ENCODE results near the gene RBMXL2. TPM values are rescaled to one million over a fixed set of nuclear protein-coding genes. Genes with fewer than 3 reads are reported as not detected.
A peak's percentile ranks its signal among the peaks of the same experiment; 100 is the strongest.

Gene RBMXL2
- not detected for total RNA-seq

DNA sequence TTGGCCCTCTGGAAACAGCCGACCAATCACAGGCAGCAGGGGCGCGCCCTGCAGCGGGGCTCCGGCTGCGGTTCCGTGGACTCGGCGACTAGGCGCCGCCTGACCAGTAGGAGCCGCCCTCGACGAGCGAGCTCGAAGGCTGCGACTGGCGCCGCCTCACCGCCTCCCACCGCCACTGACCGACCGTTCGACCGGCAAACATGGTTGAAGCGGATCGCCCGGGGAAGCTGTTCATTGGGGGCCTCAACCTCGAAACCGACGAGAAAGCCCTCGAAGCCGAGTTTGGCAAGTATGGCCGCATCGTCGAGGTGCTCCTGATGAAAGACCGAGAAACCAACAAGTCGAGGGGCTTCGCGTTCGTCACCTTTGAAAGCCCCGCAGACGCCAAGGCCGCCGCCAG lies at the start of gene RBMXL2:
TSS of gene RBMXL2 (plus strand) at position 78 of the 400 bp plus-strand sequence. CDS start at position 201, 123 bp downstream.
- FAIRE-seq = no peak
- no peak for DNase-seq (ENCODE audit: low spot score in 2 of 2)

DNA sequence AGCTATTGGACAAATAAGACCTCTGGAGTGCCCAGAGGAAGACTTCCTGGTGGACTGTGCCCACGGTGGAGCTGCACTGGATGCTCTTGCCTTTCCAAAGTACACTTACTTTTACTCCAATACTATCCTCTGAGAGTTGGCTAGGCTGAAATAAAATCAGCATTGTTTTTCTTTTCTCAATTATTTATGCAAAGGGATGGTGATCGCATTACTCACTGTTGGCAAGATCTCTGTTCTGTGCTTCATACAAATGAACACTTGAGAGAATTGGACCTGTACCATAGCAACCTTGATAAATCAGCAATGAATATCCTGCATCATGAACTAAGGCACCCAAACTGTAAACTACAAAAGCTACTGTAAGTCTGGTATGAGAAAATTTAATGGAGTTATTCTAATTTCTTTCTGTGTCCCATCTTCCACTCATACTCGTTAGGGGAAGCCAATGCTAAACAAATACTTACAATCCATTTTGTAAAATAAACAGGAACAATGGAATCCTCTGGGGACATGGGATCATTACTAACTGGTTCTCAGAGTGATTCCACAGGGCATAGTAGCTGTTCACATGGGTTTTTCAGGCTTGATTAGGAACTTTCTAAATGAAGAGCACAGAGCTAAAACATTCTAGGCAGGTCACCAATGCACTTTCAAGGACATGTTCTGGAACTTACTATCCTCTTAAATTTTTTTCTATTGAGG lies 42.2 kb upstream of the RBMXL2 start:
- DNase-seq (ENCODE audit: low spot score in 2 of 2) = no peak
- no peak for FAIRE-seq

DNA sequence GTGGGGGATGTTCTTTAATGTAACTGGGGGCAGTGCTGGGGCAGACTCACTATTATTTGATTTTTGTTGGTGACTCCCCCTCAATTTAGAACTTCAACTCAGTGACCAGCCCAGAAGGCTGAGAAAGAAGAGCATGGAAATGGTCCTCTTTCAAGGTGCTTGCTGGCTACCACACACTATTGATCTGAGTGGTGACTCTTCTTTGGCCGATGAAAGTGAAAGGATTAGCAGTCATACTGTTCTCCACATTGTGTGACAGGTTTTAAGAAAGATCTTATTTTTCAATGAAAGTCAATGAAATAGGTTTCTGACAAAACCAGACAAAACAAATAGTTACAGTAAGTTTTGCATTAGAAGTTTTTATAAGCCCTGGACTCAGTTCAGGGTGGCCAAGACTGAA lies 38.6 kb upstream of the RBMXL2 start:
- DNase-seq (ENCODE audit: low spot score in 2 of 2) (no peak), FAIRE-seq (no peak)

DNA sequence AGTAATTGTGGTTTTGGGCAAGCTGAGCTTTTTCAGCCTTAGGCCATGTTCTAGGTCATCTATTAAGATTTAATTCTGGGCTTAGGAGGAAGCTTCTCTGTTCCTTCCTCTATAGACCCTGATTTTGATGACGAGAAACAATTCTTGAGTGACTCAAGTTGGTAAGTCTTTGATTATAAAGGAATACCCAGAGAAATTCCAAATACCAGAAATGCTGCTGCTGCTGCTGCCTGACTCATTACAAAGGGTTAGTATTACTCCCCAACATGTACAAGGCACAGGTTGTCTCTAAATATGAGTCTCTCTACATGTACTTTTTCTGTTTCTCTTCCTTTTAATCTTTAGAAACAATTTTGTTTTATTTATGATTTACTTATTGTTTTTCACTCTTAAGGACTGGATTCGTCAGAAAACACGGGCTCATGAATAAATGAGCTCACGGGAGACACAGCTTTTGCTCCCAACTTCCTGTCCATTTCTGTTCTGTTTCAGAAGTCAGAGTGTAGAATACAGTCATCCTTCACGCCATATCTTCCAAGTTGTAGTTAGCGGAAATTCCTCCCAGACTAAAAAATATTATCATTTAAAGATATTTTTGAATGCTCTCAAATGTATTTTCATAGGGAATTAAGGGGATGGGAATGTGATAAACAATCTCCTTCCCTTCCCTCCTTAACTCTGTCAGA lies 31.8 kb upstream of the RBMXL2 start:
- FAIRE-seq = no peak

DNA sequence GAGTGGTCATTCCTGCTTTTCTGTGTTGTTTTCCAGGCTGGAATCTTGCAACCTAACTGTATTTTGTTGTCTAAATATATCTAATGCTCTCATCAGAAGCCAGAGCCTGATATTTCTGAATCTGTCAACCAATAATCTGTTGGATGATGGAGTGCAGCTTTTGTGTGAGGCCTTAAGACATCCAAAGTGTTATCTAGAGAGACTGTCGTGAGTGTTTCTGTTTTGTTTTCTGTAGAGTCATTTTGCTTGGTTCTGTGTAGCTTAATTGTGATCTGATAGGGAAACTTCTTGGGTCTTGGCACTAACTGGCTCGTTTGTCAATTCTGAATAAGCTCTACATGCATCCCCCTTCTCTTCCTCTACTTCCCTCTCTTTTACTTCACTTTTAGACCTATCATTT lies 31.2 kb upstream of the RBMXL2 start:
- FAIRE-seq (no peak), DNase-seq (ENCODE audit: low spot score in 2 of 2) (no peak)

More for the DNA sequence above, 31.8 kb upstream of the RBMXL2 start:
- DNase-seq (ENCODE audit: low spot score in 2 of 2) = no peak

DNA sequence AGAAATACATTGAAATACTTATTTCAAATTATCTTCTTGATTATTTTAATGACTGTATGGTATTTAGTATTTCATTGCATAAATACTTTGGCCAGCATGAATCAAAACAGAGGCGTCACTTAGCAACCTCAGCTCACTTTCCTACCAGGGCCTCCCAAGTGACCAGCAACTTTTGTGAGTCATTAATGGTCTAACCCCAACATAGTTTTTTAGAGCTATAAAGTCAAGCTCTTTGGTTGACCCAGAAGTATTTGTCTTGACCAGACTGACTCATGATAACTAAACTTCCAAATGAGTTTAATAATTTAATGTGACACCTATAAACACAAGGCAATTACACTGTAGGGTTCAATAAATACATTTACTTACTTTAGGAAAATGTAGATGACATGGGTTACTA lies 27.9 kb upstream of the RBMXL2 start:
- DNase-seq (ENCODE audit: low spot score in 2 of 2) (no peak), FAIRE-seq (no peak)

DNA sequence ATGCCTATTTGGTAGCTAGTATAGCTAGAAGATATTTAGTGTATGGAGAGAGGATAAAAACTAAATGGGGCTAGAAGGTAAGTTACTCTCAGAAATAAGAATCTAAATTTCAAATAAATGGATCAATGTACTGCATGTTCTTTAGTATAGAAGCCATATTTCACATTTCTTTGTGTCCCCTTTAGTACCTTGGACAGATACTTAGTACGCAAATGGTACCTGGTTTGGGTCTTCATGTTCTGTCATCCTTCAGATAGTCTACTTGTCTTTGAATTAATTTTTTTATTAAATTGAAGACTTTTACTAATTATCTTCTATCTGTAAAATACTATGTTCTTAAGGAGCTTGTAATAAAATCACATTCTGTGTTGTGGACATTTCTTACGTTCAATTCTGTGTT lies 26.3 kb upstream of the RBMXL2 start:
- DNase-seq (ENCODE audit: low spot score in 2 of 2) = no peak
- FAIRE-seq = no peak

DNA sequence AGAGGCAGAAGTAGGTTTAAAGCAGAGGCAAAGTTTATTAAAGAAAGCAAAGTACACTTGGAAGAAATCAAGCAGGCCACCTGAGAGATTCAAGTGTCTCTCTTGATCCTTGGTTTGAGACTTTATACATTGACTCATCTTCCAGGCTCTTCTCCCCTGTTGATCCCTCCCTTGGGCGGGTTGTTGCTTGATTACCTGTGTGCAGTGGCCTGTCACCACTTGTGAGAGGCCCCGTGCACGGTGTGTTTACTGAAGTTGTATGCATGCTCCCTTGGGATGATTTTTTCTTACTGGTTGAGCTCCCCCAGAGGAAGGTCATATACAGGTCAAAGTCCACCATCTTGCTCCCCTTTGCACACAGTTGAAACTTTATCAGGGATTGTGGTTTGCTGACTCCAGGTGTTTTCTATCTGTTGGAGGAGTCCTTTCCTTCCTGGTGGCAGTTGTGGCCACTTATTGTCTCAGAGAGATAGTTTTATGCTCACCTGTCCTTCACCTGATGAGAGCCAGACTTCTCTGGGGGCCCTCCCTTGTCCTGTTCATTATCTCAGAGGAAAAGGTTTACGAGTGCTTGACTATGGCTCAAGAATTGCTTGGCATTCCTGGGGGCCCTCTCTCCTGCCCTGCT lies 16.3 kb upstream of the RBMXL2 start:
- FAIRE-seq = no peak
- no peak for DNase-seq (ENCODE audit: low spot score in 2 of 2)

DNA sequence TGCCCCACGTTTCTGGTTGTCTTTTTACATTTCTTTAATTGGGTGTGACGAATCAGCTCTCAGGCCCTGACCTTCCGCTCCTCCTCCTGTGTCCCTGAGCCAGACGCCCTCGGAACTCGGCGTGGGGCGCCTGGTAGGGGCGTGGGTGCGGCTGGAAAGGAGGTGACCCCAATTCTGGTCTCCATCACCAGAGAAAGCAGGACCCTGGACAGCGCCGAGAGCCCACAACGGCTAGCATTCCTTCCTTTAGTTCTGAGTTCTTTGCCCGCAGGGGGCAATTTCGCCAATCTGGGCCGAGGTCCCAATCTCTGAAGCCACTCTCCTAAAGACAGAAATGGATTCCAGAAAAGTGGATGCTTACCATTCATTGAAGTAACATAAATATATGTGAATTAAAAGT lies 11.7 kb upstream of the RBMXL2 start:
- FAIRE-seq (no peak), DNase-seq (ENCODE audit: low spot score in 2 of 2) (no peak)

DNA sequence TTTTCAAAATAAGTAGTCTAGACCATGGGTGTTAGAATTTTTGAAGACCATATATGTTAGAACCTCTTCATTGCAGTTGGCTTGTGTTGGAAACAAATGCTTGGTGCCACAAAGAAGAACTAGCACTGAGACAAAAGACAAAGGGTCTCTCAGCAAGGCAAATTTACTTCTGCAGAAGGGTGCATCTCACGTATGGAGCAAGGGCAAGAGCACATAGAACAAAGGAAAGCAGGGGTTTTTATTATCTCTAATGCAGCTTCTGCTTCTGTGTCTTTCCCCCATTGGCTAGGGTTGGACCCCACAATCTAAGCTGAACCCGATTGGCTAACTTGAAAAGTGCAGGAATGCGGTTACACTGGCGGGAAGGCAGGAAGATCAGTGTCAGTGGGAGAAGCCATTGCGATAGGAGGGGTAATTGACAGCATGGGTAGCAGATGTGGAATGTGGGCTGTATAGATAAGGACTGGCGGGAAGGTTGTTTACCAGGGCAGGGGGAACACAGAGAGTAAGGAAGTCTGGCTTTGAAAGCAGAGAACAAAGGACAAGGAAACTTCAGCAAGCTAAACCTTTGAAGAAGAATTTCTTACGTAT lies 9.2 kb upstream of the RBMXL2 start:
- FAIRE-seq (no peak), DNase-seq (ENCODE audit: low spot score in 2 of 2) (no peak)

DNA sequence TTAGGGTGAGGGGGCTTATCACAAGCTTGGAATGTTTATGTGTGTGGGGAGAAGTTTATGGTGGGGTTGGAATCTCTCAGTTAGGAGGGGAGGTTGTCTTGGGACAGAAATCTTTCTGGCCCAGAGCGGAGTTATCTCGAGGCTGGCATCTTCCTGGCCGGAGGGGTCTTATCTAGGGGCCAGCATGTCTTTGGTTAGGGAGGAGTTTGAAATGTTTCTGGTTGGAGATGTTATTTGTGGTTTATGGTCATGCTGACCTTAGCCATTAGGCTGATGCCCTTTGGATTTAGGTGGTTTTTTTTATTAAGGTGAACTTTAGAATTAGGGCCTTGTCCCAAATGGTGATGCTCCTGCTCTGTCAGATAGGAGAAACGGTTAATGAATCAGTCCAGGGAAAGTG lies 7.9 kb upstream of the RBMXL2 start:
- DNase-seq (ENCODE audit: low spot score in 2 of 2) (no peak), FAIRE-seq (no peak)

DNA sequence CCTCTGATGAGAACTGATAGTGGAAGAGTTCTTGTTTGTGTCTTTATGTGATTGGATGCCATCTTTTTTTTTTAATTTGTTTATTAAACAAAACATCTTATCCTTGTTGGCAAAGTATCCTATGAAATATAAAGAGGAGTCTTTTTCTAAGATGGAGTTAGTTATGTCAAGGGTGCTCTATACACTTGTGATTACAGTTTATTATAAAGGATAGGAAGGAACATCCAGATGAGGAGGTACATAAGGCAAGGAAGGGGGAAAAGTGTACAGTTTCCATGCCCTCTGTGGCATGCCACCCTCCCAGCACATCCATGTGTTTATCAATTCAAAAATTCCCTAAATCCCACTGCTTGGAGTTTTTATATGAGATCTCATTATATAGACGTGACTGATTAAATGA lies 7.4 kb upstream of the RBMXL2 start:
- FAIRE-seq (no peak), DNase-seq (ENCODE audit: low spot score in 2 of 2) (no peak)

DNA sequence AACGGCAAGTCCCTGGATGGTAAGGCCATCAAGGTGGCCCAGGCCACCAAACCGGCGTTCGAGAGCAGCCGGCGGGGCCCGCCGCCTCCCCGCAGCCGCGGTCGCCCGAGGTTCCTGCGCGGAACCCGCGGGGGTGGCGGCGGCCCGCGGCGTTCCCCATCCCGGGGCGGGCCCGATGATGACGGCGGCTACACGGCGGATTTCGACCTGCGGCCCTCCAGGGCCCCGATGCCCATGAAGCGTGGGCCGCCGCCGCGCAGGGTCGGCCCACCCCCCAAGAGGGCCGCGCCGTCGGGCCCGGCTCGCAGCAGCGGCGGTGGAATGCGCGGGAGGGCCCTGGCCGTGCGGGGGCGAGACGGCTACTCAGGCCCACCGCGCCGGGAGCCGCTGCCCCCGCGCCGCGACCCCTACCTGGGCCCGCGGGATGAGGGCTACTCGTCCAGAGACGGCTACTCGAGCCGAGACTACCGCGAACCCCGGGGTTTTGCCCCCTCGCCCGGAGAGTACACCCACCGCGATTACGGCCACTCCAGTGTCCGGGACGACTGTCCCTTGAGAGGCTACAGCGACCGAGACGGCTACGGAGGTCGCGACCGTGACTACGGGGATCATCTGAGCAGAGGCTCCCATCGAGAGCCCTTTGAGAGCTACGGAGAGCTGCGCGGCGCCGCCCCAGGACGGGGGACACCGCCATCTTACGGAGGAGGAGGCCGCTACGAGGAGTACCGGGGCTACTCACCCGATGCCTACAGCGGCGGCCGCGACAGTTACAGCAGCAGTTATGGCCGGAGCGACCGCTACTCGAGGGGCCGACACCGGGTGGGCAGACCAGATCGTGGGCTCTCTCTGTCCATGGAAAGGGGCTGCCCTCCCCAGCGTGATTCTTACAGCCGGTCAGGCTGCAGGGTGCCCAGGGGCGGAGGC lies 792 bp downstream of the RBMXL2 start:
- FAIRE-seq = no peak
- DNase-seq (ENCODE audit: low spot score in 2 of 2) = no peak

DNA sequence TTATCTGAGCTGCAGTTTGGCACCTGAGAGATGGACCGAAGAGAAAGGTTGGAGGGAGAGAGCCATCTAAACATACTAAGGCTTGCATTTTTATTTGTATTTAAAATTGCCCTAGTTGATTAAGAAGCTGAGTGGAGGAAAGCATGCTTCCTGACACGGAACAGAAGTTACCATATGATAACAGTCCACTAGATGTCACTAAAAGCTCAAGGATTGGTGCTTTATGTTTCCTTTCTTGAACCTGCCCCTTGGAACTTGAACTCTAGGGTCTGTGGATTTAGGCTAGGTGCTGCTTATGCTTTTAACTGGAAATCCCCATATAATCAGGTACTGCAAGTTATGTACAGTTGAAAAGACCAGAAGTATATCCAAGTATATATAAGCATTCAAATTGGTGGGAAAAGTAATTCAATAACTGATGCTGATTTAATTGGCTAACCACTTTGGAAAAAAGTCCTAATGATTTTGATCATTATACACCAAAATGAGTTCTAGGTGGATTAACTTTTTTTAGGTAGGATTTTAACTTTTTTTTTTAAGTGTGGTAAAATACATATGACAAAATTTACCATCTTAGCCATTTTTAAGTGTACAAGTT lies 9.5 kb downstream of the RBMXL2 start:
- FAIRE-seq = no peak
- peak in 1 of 2 donors; percentile 32 for DNase-seq (ENCODE audit: low spot score in 2 of 2)

DNA sequence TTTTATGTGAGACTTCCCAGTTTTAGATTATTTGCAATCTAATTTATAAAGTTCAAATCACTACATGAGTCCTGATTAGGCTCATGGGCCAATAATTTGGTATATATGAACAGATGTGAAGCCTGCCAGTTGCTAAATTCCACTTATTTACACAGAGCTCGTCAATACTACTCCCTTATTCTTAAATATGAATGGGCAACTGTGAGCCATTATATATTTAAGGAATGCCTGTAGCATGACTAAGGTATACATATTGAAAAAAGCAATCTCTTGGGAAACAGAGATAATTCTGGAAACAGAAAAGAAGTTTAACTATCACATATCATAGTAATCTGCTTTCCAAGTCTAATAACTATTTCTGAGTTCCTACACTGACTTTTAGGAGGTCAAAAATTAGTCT lies 27.0 kb downstream of the RBMXL2 start:
- no peak for FAIRE-seq

DNA sequence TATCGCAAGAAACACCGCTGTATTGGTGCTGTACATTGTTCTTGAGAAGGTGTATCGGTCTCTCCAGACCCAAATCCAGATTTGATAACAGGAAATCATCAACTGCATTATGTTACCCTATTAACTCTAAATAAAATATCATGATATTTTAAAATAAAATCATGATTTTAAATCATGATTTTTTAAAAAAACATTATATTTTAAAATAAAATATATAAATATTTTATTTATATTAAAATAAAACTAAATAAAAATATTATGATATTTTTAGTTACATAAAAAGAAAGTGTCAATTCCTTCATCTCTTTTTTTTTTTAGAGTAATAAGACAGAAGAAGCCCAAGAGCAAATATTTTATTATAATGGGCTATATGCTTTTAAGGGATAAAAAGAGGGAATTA lies 27.6 kb downstream of the RBMXL2 start:
- DNase-seq (ENCODE audit: low spot score in 2 of 2) = no peak
- peak; percentile 92 for FAIRE-seq

More for the DNA sequence above, 27.0 kb downstream of the RBMXL2 start:
- DNase-seq (ENCODE audit: low spot score in 2 of 2) = no peak

DNA sequence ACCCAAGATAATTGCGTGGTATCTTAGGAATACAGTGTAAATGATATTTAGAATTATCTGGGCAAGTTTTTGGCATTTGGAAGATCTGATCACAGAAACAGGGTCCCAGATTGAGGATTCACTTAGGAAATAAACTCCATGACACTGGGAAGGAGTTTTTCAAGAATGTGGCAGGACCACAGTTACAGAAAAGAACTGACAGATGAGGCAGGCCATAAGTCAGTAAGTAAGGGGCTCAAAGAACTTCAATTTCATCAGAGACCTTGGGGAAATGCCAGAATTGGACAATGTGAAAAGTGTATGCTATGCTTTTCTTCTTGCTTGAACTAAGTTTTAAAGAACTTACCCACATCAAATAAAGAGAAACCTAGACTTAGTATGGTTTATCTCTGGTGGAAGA lies 49.3 kb downstream of the RBMXL2 start:
- FAIRE-seq = no peak
- DNase-seq (ENCODE audit: low spot score in 2 of 2) = no peak

Data from frontal cortex (tissue), 4 donors.